OCI-LY7 (cell line): ENCODE measurements around the gene CIAO3. TPM values are rescaled to one million over a fixed set of nuclear protein-coding genes. Genes with fewer than 3 reads are reported as not detected.

ENCODE experiments used
- BruUV-seq: library from RNA; stranded (reverse); fragments of 400-500 nt; replicated peaks from 2 replicates; lab custom pipeline; 2021; lab: Mats Ljungman, UMichigan
- CTCF ChIA-PET: fragments of 300-600 bp; sonication (Branson Sonifier 250); formaldehyde crosslinking; loops from one replicate; lab custom pipeline; 2022; ENCODE audit warnings: antibody characterized with exemption; ENCODE audit not compliant: unreplicated experiment; lab: Charles Lee
- POLR2A ChIA-PET: fragments of 300-600 bp; sonication (Branson Sonifier 250); formaldehyde crosslinking; loops from one replicate; lab custom pipeline; 2022; ENCODE audit warnings: antibody characterized with exemption; lab: Charles Lee
- DNase-seq: peaks from one replicate; pipeline ENCODE4 v3.0.0-alpha.2; 2015; ENCODE audit warnings: low spot score
- H2AFZ ChIP-seq: fragments of 200-600 bp; sonication (generic), shearing (Covaris generic); 2 replicates; pipeline ENCODE4 v1.6.1; 2014; ENCODE audit warnings: mild to moderate bottlenecking, antibody characterized with exemption, low read length, moderate library complexity
- H3K27ac ChIP-seq: fragments of 200-600 bp; sonication (generic); 2 replicates; pipeline ENCODE4 v1.5.1; 2014; ENCODE audit warnings: mixed run types, low read depth, mild to moderate bottlenecking, moderate library complexity, low read length, inconsistent platforms; ENCODE audit not compliant: poor library complexity, severe bottlenecking
- H3K36me3 ChIP-seq: fragments of 200-600 bp; sonication (generic); 2 replicates; pipeline ENCODE4 v1.6.1; 2014; ENCODE audit warnings: mild to moderate bottlenecking, antibody characterized with exemption, low read length, moderate library complexity, mixed read lengths; ENCODE audit not compliant: insufficient read depth
- H3K4me1 ChIP-seq: fragments of 200-600 bp; sonication (generic); 2 replicates; pipeline ENCODE4 v1.5.1; 2014; ENCODE audit warnings: mild to moderate bottlenecking, low read length; ENCODE audit not compliant: insufficient read depth, poor library complexity, severe bottlenecking
- H3K4me2 ChIP-seq: fragments of 200-600 bp; sonication (generic); 2 replicates; pipeline ENCODE4 v1.6.1; 2014; ENCODE audit warnings: mild to moderate bottlenecking, low read length
- H3K4me3 ChIP-seq: fragments of 200-600 bp; sonication (generic); 2 replicates; pipeline ENCODE4 v1.5.1; 2014; ENCODE audit warnings: mild to moderate bottlenecking, low read depth, low read length; ENCODE audit not compliant: poor library complexity, severe bottlenecking
- H3K79me2 ChIP-seq: fragments of 200-600 bp; sonication (generic); 2 replicates; pipeline ENCODE4 v1.6.1; 2016; ENCODE audit warnings: low read depth, mild to moderate bottlenecking, low read length, moderate library complexity, mixed read lengths; ENCODE audit not compliant: insufficient read depth
- H3K9me2 ChIP-seq: fragments of 200-600 bp; sonication (generic); 2 replicates; pipeline ENCODE4 v1.6.1; 2016; ENCODE audit warnings: mild to moderate bottlenecking, low read length, mixed read lengths; ENCODE audit not compliant: insufficient read depth
- H3K9me3 ChIP-seq: fragments of 200-600 bp; sonication (generic); 2 replicates; pipeline ENCODE4 v1.6.1; 2014; ENCODE audit warnings: mild to moderate bottlenecking, mixed run types, low read length, mixed read lengths
- H4K20me1 ChIP-seq: fragments of 200-600 bp; sonication (generic); 2 replicates; pipeline ENCODE4 v1.6.1; 2014; ENCODE audit warnings: mild to moderate bottlenecking, antibody characterized with exemption, low read length, moderate library complexity, mixed read lengths; ENCODE audit not compliant: insufficient read depth
- CTCF ChIP-seq: fragments of 200-600 bp; sonication (generic); conservative IDR thresholded peaks from 2 replicates; pipeline ENCODE4 v1.5.1; 2014; ENCODE audit warnings: mild to moderate bottlenecking, antibody characterized with exemption, low read length, moderate library complexity, mixed read lengths
- intact Hi-C: fragments of 100-400 bp; cut with micrococcal nuclease; formaldehyde crosslinking; loops from one replicate; pipeline ENCODE4 v1.10.0; 2022; ENCODE audit not compliant: unreplicated experiment
- total RNA-seq, 2 experiments: library from RNA; depleted of rRNA in 1 of 2; stranded (reverse); fragments of >200 nt in 1 of 2; shearing (Covaris generic) in 1 of 2; gene quantifications; 2 replicates each; pipeline ENCODE4 v1.2.3, GENCODE V29; 2014 to 2022

Gene CIAO3
- total RNA-seq, 2 experiments from 2014 or later, result 156 to 169 TPM

- H3K4me1 ChIP-seq, result peaks cover 17% of the 10 kb centered on the region
- H3K4me2 ChIP-seq, result peak overlapping the region; percentile 95
- peaks cover 69% of the 10 kb centered on the region for H3K36me3 ChIP-seq
- H2AFZ ChIP-seq, result no peak overlapping the region
- no TSS peak for BruUV-seq
- peak overlapping the region; percentile 91 for H3K4me3 ChIP-seq
- no peaks in the 10 kb centered on the region for H3K9me2 ChIP-seq
- ChIA-PET POLR2A (interaction anchor here (1.2 to 1.3 kb wide), 2 partner anchors 67 to 75 kb away, joined by 3 to 5 read pairs; partner anchors contain the start of gene METRN), CTCF (interaction anchor here (1.0 kb wide), 1 partner anchor 73 kb away, joined by 4 read pairs; no protein-coding TSS in a partner anchor)
- H3K9me3 ChIP-seq, result no peaks in the 10 kb centered on the region
- no peak for TF ChIP-seq CTCF
- no peak for DNase-seq
- peak overlapping the region; percentile 33 for H3K27ac ChIP-seq
- intact Hi-C loops, result loop anchor here (5.0 kb wide), 1 partner anchor 42 kb away; no protein-coding TSS in a partner anchor
- 0 out of 2 replicates have a peak, but pooled peaks cover 4% of the 10 kb centered on the region for H4K20me1 ChIP-seq
- H3K79me2 ChIP-seq, result peaks cover 30% of the 10 kb centered on the region
Observed at GRCh38 chr16:789191-789850, 48.5 kb upstream of the CIAO3 start.

- TF ChIP-seq CTCF, result no peak
- Histone ChIP-seq H3K36me3 (peaks cover 63% of the 10 kb centered on the region), H3K4me3 (peak within 1 kb of the TSS; percentile 100), H3K9me3 (no peaks in the 10 kb centered on the region), H3K27ac (peak within 1 kb of the TSS; percentile 33), H3K4me1 (peaks cover 17% of the 10 kb centered on the region), H3K4me2 (peak within 1 kb of the TSS; percentile 95), H2AFZ (peak within 1 kb of the TSS; percentile 52; the same call in 1 of the 2 replicates), H3K79me2 (peaks cover 30% of the 10 kb centered on the region), H3K9me2 (no peaks in the 10 kb centered on the region), H4K20me1 (0 out of 2 replicates have a peak, but pooled peaks cover 4% of the 10 kb centered on the region)
- CTCF ChIA-PET, result interaction anchor here (1.0 kb wide), 1 partner anchor 72 kb away, joined by 4 read pairs; no protein-coding TSS in a partner anchor
- POLR2A ChIA-PET, result interaction anchor here (1.2 to 1.3 kb wide), 2 partner anchors 67 to 74 kb away, joined by 3 to 5 read pairs; partner anchors contain the start of gene METRN
- no TSS peak for BruUV-seq
- intact Hi-C loops, result loop anchor here (5.0 kb wide), 1 partner anchor 41 kb away; no protein-coding TSS in a partner anchor
- DNase-seq, result peak; percentile 94
Observed at GRCh38 chr16:788399-789126, 47.8 kb upstream of the CIAO3 start, which contains the start of gene CHTF18. Gene CHTF18, plus strand, starts transcription at chr16:788620. Its CDS starts 65 bp downstream, at chr16:788685.
